D721Med (cell line): ENCODE measurements around the gene CASP2.

ENCODE experiments used
- DNase-seq: peaks from one replicate; pipeline ENCODE4 v3.0.0; 2011; ENCODE audit warnings: low spot score; ENCODE audit not compliant: insufficient read length
- FAIRE-seq: peaks from 2 replicates; lab custom pipeline; 2011; peaks lifted over from hg19 to GRCh38; lab: Jason Lieb, UNC
- TF ChIP-seq, protein P1 (sequence below): IDR thresholded peaks from 2 replicates; pipeline ENCODE4 v1.5.1; 2012; ENCODE audit warnings: mild to moderate bottlenecking, control low read depth; ENCODE audit not compliant: insufficient read depth; ENCODE audit errors: missing control alignments

CASP2 gene

DNA sequence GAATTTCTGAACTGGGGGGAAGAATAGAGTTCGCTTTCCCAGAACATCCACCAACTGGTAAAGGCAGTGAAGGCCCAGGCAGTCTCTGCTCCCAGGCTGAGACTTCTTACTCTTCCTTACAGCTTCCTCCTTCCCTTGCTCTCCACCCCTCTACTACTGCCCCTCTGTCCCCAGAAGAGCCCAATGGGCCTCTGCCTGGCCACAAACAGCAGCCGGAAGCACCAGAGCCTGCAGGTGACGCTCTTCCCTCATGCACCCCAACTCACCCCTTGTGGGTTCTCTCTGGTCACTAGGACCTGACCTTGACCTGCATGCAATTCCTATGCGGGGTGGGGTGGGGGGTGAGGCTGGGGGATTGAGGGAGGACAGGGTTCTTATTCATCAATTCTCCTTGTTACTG, 57.9 kb downstream of the CASP2 start:
- no peak for FAIRE-seq
- TF ChIP-seq, protein P1, sequence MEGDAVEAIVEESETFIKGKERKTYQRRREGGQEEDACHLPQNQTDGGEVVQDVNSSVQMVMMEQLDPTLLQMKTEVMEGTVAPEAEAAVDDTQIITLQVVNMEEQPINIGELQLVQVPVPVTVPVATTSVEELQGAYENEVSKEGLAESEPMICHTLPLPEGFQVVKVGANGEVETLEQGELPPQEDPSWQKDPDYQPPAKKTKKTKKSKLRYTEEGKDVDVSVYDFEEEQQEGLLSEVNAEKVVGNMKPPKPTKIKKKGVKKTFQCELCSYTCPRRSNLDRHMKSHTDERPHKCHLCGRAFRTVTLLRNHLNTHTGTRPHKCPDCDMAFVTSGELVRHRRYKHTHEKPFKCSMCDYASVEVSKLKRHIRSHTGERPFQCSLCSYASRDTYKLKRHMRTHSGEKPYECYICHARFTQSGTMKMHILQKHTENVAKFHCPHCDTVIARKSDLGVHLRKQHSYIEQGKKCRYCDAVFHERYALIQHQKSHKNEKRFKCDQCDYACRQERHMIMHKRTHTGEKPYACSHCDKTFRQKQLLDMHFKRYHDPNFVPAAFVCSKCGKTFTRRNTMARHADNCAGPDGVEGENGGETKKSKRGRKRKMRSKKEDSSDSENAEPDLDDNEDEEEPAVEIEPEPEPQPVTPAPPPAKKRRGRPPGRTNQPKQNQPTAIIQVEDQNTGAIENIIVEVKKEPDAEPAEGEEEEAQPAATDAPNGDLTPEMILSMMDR, result no peak
- no peak for DNase-seq

DNA sequence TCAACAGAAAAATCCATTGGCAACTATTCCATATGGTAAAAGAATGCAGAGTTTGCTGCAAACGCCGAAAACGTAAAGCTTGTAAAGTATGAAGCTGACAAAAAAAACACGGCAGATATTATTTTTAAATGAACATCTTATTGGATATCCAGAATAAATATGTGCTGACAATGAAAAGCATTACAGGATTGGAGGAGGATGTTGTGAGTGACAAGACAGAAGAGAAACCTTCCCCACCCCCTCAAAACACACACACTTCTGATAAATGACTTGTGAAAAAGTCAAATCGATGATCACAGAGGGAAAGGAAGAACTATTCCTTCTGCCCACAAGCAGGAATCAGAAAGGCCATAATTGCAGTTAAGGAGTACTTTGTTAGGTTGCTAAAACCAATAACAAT, 59.8 kb downstream of the CASP2 start:
- FAIRE-seq (no peak), DNase-seq (no peak)
- TF ChIP-seq, protein P1, result no peak

DNA sequence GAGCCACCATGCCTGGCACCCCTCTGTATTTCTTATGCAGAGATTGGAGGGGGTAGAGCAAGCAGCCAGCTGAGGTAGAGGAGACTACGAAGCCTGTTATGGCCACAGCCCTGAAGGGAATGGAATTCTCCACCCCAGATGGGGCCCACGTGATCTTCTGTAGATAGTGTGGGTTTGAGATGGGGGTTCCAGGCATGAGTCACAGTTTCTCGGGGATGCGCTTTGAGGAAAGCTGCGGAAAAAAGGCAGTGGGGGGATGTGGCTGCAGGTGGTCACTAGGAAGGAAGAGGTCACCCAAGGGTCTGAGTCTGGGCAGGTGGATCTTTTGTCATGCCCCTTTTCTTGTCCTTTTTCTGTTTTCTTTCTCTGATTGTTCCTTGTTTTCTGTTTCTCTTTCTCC, 62.9 kb downstream of the CASP2 start:
- DNase-seq (no peak), FAIRE-seq (no peak)
- TF ChIP-seq, protein P1, result no peak

DNA sequence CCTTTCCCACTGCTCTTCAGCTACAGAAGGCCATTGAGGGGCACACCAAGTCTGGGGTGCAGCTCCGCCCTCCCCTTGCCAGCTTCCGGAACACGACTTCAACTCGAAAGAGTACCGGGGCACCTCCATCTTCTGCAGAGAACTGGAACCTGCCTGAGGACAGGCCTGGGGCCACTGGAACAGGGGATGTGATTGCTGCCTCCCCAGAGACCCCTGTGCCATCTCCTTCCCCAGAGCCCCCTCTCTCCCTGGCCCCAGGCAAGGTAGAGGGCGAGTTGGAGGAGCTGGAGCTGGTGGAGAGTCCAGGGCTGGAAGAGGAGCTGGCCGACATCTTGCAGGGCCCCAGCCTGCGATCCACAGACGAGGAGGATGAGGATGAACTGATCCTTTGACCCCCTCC, 63.4 kb downstream of the CASP2 start:
- DNase-seq (no peak), FAIRE-seq (no peak)
- TF ChIP-seq, protein P1, result no peak

DNA sequence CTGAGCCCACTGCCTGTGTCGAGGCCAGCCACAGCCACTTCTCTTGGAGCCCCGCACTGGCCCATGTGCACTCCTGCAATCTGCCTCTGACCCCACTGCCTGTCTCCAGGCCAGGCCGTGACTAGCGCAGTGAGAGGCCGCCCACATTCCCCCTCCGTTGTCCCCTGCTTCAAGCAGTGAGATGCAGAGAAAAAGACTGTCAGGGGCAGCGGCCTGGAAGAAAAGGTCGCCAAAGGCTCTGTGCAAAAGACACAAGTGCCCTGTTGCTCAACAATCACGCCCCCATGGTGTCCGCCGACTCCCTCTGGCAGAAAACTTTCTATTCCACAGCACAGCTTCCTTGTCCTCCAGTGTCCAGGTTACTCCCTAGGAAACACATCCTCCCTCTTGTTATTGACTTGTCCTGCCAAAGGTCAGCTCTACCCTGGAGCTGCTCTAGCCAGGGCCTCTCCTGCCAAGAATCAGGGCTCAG, 64.4 kb downstream of the CASP2 start:
- DNase-seq (no peak), FAIRE-seq (no peak)
- TF ChIP-seq, protein P1, result no peak

DNA sequence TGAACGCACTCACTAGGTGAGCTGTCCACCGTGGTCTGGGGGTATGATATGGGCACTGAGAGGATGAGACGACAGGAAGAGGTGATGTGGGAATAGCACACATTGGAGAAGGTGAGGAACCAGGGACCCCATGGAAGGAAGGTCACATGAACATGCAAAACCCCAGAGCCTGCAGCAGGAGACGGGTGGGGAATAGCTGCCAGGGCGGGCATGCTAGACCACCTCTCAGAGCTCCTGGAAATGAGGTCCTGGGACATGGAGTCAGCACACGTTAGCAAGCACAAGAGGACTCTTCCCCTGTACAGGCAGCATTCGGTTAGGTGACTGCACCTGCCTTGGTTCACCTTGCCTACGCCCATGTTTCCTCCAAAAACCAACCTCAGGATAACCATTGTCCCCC, 66.2 kb downstream of the CASP2 start:
- TF ChIP-seq, protein P1, result no peak
- FAIRE-seq, result no peak
- DNase-seq, result no peak

DNA sequence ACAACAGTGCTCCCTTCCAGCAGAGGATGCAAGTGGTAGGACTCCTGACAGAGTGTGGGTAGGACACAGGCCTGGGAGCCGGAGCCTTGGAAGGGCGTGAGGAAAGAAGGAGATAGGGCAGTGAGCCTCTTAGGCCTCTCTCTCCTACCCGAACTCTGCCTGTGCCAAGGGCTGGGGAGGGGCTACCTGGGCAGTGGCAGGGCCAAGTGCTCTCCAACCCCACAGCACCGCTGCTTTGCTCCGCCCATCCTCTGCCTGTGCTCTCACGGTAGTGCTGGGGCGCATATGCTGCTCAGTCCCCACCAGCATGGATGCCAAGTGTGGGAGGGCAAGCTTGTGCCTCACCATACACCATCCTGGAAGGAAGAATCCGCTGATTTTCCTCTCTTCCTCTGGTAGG, 66.8 kb downstream of the CASP2 start:
- DNase-seq (no peak), FAIRE-seq (no peak)
- TF ChIP-seq, protein P1, result no peak
